NCI-H774 (cell line): ENCODE results near the gene HJURP.

ENCODE experiments used
- DNase-seq: peaks from one replicate; lab custom pipeline; 2025; lab: John Stamatoyannopoulos, UW

The HJURP gene

GRCh38 chr2:233847248-233847898 lies 7.0 kb downstream of the HJURP start:
- no peak for DNase-seq

- DNase-seq, result no peak
Observed at GRCh38 chr2:233846387-233847247, 7.7 kb downstream of the HJURP start.

- no peak for DNase-seq
Observed at GRCh38 chr2:233845301-233846060, 8.9 kb downstream of the HJURP start.

- DNase-seq, result no peak
Observed at GRCh38 chr2:233844836-233845235, 9.5 kb downstream of the HJURP start.

GRCh38 chr2:233844064-233844807 lies 10.1 kb downstream of the HJURP start:
- DNase-seq, result no peak

- DNase-seq, result no peak
Observed at GRCh38 chr2:233841183-233841582, 13.2 kb downstream of the HJURP start.

- DNase-seq, result no peak
Observed at GRCh38 chr2:233840520-233840919, 13.8 kb downstream of the HJURP start.

GRCh38 chr2:233839447-233839820 lies 14.9 kb downstream of the HJURP start:
- no peak for DNase-seq

GRCh38 chr2:233838726-233839446 lies 15.4 kb downstream of the HJURP start:
- no peak for DNase-seq

GRCh38 chr2:233838251-233838650 lies 16.1 kb downstream of the HJURP start:
- DNase-seq, result no peak

- no peak for DNase-seq
Observed at GRCh38 chr2:233837694-233838229, 16.6 kb downstream of the HJURP start.

- no peak for DNase-seq
Observed at GRCh38 chr2:233836359-233836758, 18.0 kb downstream of the HJURP start.

GRCh38 chr2:233835230-233836186 lies 18.8 kb downstream of the HJURP start:
- no peak for DNase-seq

GRCh38 chr2:233833345-233833744 lies 21.0 kb downstream of the HJURP start:
- DNase-seq, result no peak

- DNase-seq, result no peak
Observed at GRCh38 chr2:233832869-233833311, 21.4 kb downstream of the HJURP start.

GRCh38 chr2:233832414-233832813 lies 21.9 kb downstream of the HJURP start:
- no peak for DNase-seq

- DNase-seq, result no peak
Observed at GRCh38 chr2:233831861-233832260, 22.5 kb downstream of the HJURP start.

GRCh38 chr2:233831011-233831721 lies 23.2 kb downstream of the HJURP start:
- no peak for DNase-seq

GRCh38 chr2:233830111-233830802 lies 24.1 kb downstream of the HJURP start:
- DNase-seq, result no peak
